Measurements from ENCODE around the gene SPG7. TPM values are rescaled to one million over a fixed set of nuclear protein-coding genes. Genes with fewer than 3 reads are reported as not detected.

The SPG7 gene
- total RNA-seq, 2 donors from 2014 or later, result 107 to 152 TPM

- Histone ChIP-seq H3K36me3 (replicated peaks in 1 of 2; ENCODE audit: insufficient read depth in 1 of 2, low read depth in 2 of 2) (peaks cover 3 to 39% of the 10 kb centered on the region in 2 donors), H3K9me3 (no peaks in the 10 kb centered on the region), H3K27ac (no peak overlapping the region), H3K4me3 (no peak overlapping the region), H3K4me1 (no peaks in the 10 kb centered on the region), H3K27me3 (no peaks in the 10 kb centered on the region)
- TF ChIP-seq CTCF (IDR thresholded peaks at IDR 0.05), result no peak
- ATAC-seq (no peak), DNase-seq (no peak)
- 89 to 97% methylated on average over 16 of the region's 16 CpGs for WGBS, 2 donors
- intact Hi-C loops (cut with DNase I), result no loop called here
These were observed 20.9 kb downstream of the SPG7 start for GRCh38 chr16:89529097-89529496.

- no peak for DNase-seq
- H3K36me3 ChIP-seq (replicated peaks in 1 of 2; ENCODE audit: insufficient read depth in 1 of 2, low read depth in 2 of 2), result peaks cover 0 to 40% of the 10 kb centered on the region in 2 donors
- TF ChIP-seq POLR2A (IDR thresholded peaks at IDR 0.05) (no peak), CTCF (IDR thresholded peaks at IDR 0.05) (no peak)
- no peaks in the 10 kb centered on the region for H3K4me1 ChIP-seq
- no peak overlapping the region for H3K4me3 ChIP-seq
- intact Hi-C loops (cut with DNase I), result no loop called here
- no peak for ATAC-seq
- H3K27ac ChIP-seq, result no peak overlapping the region
- H3K9me3 ChIP-seq, result no peaks in the 10 kb centered on the region
- no peaks in the 10 kb centered on the region for H3K27me3 ChIP-seq
- 91 to 94% methylated on average over 35 to 36 of the region's 37 CpGs for WGBS, 2 donors
These were observed 22.5 kb downstream of the SPG7 start for GRCh38 chr16:89530401-89531381.

- TF ChIP-seq CTCF (IDR thresholded peaks at IDR 0.05), result no peak
- no peak for TF ChIP-seq POLR2A (IDR thresholded peaks at IDR 0.05)
- Histone ChIP-seq H3K4me3 (no peak overlapping the region), H3K4me1 (no peaks in the 10 kb centered on the region), H3K9me3 (no peaks in the 10 kb centered on the region), H3K27me3 (no peaks in the 10 kb centered on the region), H3K27ac (no peak overlapping the region), H3K36me3 (replicated peaks in 1 of 2; ENCODE audit: insufficient read depth in 1 of 2, low read depth in 2 of 2) (peaks cover 3 to 31% of the 10 kb centered on the region in 2 donors)
- WGBS, 2 donors, result 85 to 96% methylated on average over 13 to 30 of the region's 31 CpGs
- ATAC-seq (no peak), DNase-seq (no peak)
- intact Hi-C loops (cut with DNase I), result no loop called here
These were observed 23.8 kb downstream of the SPG7 start for GRCh38 chr16:89531821-89532526.

GRCh38 chr16:89534252-89534756 lies 26.1 kb downstream of the SPG7 start:
- DNase-seq, result peak in 1 of 4 donors; percentile 66
- WGBS, 2 donors, result 59 to 77% methylated on average over 11 of the region's 11 CpGs
- no peaks in the 10 kb centered on the region for H3K4me1 ChIP-seq
- H3K27ac ChIP-seq, result peak overlapping the region in 1 of 4 donors; percentile 40
- intact Hi-C loops (cut with DNase I), result no loop called here
- no peak for TF ChIP-seq CTCF (IDR thresholded peaks at IDR 0.05)
- TF ChIP-seq POLR2A (IDR thresholded peaks at IDR 0.05), result no peak
- H3K36me3 ChIP-seq (replicated peaks in 1 of 2; ENCODE audit: insufficient read depth in 1 of 2, low read depth in 2 of 2), result peaks cover 4 to 34% of the 10 kb centered on the region in 2 donors
- no peaks in the 10 kb centered on the region for H3K9me3 ChIP-seq
- H3K4me3 ChIP-seq, result no peak overlapping the region
- no peaks in the 10 kb centered on the region for H3K27me3 ChIP-seq
- no peak for ATAC-seq
